Mucosa of rectum (tissue), 2 donors: Measurements from ENCODE around the gene RASSF1.
A peak's percentile ranks its signal among the peaks of the same experiment; 100 is the strongest.

Experiments
- H3K27ac ChIP-seq, 2 donors: one replicate each; pipeline ENCODE4 v1.7.0; 2013; ENCODE audit warnings: inconsistent platforms in 2 of 2, low read depth in 2 of 2, low read length in 2 of 2
- H3K27me3 ChIP-seq, 2 donors: one replicate each; pipeline ENCODE4 v1.7.0; 2013; ENCODE audit warnings: low read length in 2 of 2; ENCODE audit not compliant: control insufficient read depth in 2 of 2, insufficient read depth in 2 of 2
- H3K36me3 ChIP-seq, 2 donors: one replicate each; pipeline ENCODE4 v1.7.0; 2013; ENCODE audit warnings: low read length in 2 of 2; ENCODE audit not compliant: control insufficient read depth in 2 of 2, insufficient read depth in 2 of 2
- H3K4me1 ChIP-seq, 2 donors: one replicate each; pipeline ENCODE4 v1.7.0; 2013; ENCODE audit warnings: low read length in 2 of 2, mild to moderate bottlenecking in 1 of 2; ENCODE audit not compliant: control insufficient read depth in 2 of 2, insufficient read depth in 2 of 2
- H3K4me3 ChIP-seq, 2 donors: one replicate each; pipeline ENCODE4 v1.7.0; 2013; ENCODE audit warnings: low read length in 2 of 2
- H3K9ac ChIP-seq, 2 donors: one replicate each; pipeline ENCODE4 v1.7.0; 2013; ENCODE audit warnings: low read length in 2 of 2, low read depth in 1 of 2, mild to moderate bottlenecking in 1 of 2
- H3K9me3 ChIP-seq, 2 donors: one replicate each; pipeline ENCODE4 v1.7.0; 2013; ENCODE audit warnings: low read length in 2 of 2; ENCODE audit not compliant: control insufficient read depth in 2 of 2
- donor health status: healthy.
- donor health status: Normal muscosa, but diverticular disease.

The RASSF1 gene

DNA sequence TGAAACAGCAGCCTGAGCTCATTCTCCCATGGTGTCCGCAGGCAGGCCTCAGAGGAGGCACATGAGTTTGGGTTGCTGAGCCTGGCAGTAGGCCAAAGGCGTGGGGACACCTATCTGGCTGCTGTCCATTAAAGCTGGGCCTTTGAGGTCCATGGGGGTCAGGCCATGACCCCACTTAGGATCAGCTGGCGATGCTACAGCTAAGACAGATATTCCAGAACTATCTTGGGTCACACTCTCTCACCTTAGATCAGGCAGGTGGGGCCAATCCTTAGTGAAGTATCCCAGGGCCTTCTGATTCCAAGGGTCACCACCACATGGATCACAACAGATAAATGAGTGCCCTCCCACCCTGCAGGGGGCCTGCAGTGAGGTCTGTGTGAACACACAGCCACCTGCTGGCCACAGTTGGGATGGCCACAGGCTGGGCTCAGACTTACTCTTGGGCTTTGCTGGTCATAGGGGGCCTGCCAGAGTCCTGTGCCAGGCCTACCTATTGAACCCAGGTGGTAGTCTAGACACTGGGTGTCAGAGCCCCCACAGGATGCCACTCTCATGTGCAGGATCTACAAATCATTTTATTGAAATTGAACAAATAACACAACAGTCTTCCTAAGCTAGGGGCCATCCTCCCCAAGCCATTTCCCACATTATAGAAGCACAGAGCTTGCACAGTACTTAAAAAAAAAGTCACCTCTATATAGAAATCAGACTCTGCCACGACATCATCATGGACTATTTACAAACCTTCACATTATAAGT is 16.1 kb downstream of the RASSF1 start:
- Histone ChIP-seq H3K27me3 (no peaks in the 10 kb centered on the region), H3K9ac (peak overlapping the region in 1 of 2 donors; percentile 3), H3K4me3 (no peak overlapping the region), H3K36me3 (peaks cover 12 to 17% of the 10 kb centered on the region in 2 donors), H3K9me3 (no peaks in the 10 kb centered on the region), H3K27ac (peak overlapping the region; percentile 24 to 59), H3K4me1 (peaks cover 37 to 40% of the 10 kb centered on the region in 2 donors)

DNA sequence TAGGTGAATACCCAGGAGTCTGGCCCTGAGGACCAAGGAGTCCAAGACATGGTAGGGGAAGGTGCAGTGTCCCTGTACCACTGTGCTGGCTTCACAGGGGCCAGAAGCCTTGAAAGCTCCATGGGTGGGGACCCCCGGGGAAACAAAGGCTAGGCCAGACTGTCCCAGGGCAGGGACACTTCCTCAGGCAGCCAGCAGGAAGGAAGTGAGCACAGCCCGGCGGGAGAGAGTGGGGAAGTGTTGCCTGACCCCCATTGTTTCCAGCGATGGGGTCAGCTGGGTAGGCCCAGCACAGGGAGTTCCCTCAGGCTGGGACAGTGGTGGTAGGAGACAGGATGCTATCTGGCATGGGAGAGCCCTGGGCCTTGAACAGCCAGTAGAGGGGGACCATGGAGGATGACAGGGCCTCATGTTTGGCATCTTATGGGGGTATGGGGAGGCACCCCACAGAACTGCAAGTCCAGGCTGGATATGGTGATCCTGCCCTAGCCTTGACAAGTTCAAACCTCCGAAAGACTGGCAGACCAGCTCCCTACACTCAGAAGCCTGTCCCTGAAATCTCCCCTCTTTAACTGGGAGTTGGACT is 16.9 kb downstream of the RASSF1 start:
- Histone ChIP-seq H3K36me3 (peaks cover 9 to 17% of the 10 kb centered on the region in 2 donors), H3K4me3 (no peak overlapping the region), H3K9ac (no peak overlapping the region), H3K27ac (peak overlapping the region; percentile 59 to 93), H3K4me1 (peaks cover 44 to 47% of the 10 kb centered on the region in 2 donors), H3K9me3 (no peaks in the 10 kb centered on the region), H3K27me3 (no peaks in the 10 kb centered on the region)

DNA sequence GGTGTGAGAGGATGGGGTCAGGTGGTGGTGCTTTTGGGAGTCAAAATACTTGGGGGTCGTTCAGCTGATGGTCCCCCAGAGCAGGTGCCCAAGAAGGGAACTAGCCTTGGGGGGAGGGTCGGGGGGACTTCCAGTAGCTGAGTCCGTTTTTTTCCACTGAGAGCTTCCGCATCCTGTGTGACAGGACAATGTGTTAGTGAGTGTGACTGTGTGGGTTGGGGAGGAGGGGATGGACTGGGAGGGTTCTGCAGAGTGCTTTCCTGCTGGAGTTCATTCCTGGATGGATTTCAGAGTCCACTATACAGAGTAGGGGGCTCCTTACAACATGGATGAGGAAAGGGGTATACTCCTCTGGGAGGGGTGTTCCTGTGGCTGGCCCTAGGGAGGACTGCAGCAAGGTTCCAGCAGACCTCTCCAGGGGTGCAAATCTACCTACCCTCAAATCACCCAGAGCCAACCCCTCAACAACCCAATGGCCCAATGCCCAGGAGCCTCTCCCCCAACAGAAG is 17.5 kb downstream of the RASSF1 start:
- H3K27me3 ChIP-seq, result no peaks in the 10 kb centered on the region
- peaks cover 9 to 17% of the 10 kb centered on the region in 2 donors for H3K36me3 ChIP-seq
- H3K9ac ChIP-seq, result peak overlapping the region; percentile 49 to 62
- H3K9me3 ChIP-seq, result no peaks in the 10 kb centered on the region
- H3K4me3 ChIP-seq, result no peak overlapping the region
- peaks cover 44 to 48% of the 10 kb centered on the region in 2 donors for H3K4me1 ChIP-seq
- H3K27ac ChIP-seq, result peak overlapping the region; percentile 93 to 95

DNA sequence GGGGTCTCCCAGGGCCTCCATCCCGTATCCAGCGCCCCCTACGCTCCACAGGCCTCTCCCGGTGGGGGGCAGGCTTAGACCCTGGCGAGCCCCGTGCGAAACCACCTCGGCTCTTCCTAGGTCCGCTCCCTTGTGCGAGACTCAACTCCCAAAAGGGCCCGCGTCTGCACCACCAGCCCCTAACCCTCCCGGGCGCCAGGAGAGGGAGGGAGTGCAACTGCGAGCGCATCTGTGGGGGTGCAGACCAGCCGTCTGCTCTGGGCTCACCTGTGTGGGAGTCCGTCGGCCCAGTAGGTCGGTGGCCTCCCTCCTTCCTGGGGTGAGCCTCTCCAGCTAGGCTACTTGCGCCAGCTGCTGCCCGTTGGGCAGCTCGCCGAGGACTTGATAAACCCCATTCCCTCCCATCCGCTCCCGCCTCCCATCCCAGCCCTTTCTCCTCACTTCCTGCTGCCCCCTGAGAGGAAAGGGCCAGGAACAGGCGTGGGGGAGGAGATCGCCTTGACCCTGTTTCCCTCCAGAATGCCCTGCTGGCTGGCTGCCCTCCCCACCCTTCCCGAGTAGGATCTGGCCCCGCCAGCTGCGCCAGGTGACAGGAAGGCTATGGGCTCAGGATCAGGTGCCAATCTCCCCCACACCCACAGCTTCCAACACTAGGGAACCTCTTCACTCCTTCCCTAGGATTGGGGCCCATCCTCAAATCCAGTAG is 18.1 kb downstream of the RASSF1 start, which contains the start of gene HYAL2:
Gene HYAL2 (minus strand): TSS at position 360 of the 706 bp plus-strand sequence. CDS start 2,256 bp downstream, outside the sequence.
- peak within 1 kb of the TSS; percentile 89 to 90 for H3K4me3 ChIP-seq
- H3K27me3 ChIP-seq, result no peaks in the 10 kb centered on the region
- no peaks in the 10 kb centered on the region for H3K9me3 ChIP-seq
- H3K36me3 ChIP-seq, result peaks cover 9 to 19% of the 10 kb centered on the region in 2 donors
- peak within 1 kb of the TSS; percentile 87 to 97 for H3K9ac ChIP-seq
- peaks cover 49 to 52% of the 10 kb centered on the region in 2 donors for H3K4me1 ChIP-seq
- H3K27ac ChIP-seq, result peak within 1 kb of the TSS; percentile 93 to 95

DNA sequence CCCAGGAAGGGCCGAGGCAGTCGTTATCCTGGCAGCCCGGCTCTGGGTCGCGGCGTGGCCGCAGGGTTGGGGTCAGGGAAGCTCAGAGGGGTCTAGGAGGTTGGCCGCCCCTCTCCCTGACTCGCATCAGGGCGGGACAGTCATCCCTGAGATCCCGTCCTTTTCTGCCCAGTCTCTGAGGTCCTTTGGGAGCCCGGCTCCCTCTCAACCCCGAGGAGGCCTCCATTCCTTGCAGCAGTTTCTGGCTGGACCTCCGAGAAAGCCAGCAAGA is 18.6 kb downstream of the RASSF1 start:
- H3K9ac ChIP-seq, result peak overlapping the region; percentile 49 to 62
- no peaks in the 10 kb centered on the region for H3K27me3 ChIP-seq
- H3K27ac ChIP-seq, result peak overlapping the region; percentile 93 to 95
- peaks cover 49 to 52% of the 10 kb centered on the region in 2 donors for H3K4me1 ChIP-seq
- H3K4me3 ChIP-seq, result peak overlapping the region; percentile 89 to 90
- no peaks in the 10 kb centered on the region for H3K9me3 ChIP-seq
- H3K36me3 ChIP-seq, result peaks cover 9 to 19% of the 10 kb centered on the region in 2 donors

DNA sequence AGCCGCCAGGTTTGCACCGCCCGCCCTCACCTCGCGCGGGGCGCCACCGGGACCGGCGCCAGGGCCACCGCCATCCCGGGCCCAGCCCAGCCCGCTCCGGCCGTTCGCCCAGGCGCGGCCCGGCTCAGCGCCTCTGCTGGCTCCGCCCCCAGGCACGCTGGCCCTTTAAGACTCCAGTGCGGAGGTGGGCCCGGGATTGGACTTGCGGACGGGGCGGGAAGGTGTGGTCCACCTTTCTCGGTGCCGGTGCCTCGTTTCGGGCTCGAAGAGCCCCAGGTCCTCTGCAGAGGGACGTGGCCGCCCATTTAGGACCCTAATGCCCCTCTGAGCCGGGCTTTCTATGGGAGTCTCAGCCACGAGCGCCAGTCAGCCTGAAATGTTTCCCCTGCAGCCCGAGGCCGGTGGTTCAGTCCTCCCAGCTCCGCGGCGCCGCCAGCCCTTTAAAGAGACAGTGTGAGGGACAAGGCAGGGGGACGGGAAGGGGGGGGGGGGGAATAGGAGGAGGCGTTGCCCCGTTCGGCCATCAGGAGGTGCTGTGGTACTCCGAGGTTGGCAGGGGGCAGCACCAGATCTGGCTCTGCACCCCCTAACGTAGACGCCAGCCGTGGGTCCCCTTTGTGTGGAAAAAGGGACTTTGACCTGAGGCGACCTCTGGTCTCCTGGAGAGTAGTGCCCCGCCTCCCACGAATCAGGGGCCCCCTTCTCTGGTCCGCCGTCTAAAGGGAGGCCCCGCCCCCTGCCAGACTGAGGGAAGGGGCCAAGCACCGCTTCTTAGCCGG is 19.1 kb downstream of the RASSF1 start:
- peak overlapping the region; percentile 89 to 90 for H3K4me3 ChIP-seq
- H3K36me3 ChIP-seq, result peaks cover 11 to 19% of the 10 kb centered on the region in 2 donors
- peak overlapping the region; percentile 87 to 97 for H3K9ac ChIP-seq
- no peaks in the 10 kb centered on the region for H3K27me3 ChIP-seq
- no peaks in the 10 kb centered on the region for H3K9me3 ChIP-seq
- H3K4me1 ChIP-seq, result peaks cover 51 to 54% of the 10 kb centered on the region in 2 donors
- peak overlapping the region; percentile 93 to 95 for H3K27ac ChIP-seq

DNA sequence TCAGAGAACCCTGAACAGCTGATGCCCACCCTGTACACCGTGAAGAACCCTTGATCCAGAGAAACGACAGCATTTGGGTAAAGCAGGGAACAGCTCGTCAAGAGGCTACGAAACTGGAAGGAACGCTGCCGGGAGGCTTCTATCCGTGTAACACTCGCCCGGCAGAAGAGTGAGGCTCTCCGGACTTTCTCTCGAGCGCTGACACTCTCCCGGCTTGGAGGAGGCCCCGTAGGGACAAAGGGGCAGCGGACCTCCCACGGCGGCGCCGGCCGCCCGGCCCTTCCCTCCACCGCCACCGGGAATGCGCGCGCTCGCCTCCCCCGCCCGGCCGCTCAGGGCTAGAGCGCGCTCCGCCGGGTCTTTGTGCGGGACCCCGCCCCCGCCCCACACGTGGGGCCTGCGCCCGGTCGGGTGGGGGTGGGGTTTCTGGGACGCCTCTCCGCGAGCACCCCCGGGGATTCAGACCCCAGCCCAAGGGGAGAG is 19.7 kb downstream of the RASSF1 start:
- peaks cover 7 to 14% of the 10 kb centered on the region in 2 donors for H3K36me3 ChIP-seq
- peak overlapping the region; percentile 87 to 97 for H3K9ac ChIP-seq
- H3K27me3 ChIP-seq, result no peaks in the 10 kb centered on the region
- peaks cover 55 to 59% of the 10 kb centered on the region in 2 donors for H3K4me1 ChIP-seq
- H3K27ac ChIP-seq, result peak overlapping the region; percentile 93 to 95
- H3K4me3 ChIP-seq, result peak overlapping the region; percentile 89 to 90
- H3K9me3 ChIP-seq, result no peaks in the 10 kb centered on the region

DNA sequence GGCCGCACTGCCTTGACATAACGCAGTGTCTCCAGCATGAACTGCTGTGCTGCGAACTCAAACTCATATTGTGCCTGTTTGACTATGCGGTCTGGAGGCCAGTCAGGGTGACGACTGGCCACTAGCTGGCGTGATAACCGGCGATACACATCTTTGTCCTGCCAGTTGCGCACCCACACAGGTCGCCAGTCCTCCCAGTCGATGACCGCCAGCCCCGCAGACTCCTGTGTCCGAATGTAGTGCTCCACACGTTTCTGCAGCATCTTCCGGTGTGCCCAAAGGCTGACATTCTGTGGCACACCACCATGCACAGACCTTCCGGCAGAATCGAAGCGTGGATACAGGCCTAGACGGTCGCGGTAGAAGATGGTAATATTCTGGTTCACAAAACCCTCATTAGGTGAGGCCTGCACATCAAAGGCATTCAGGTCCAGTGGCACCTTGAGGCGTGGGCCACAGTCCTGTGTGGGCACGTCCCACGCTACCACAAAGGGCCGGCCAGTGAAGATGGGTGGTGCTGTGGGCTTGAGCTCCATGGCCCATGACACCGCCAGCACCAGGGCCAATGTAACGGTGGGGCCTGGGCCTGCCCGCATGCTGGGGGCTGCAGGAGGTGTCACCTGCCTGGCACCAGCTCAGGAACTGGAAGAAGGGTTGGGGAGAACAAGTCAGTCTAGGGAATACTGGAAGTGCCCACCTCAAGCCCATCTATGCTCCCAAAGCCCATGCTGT is 20.6 kb downstream of the RASSF1 start:
- peaks cover 55 to 60% of the 10 kb centered on the region in 2 donors for H3K4me1 ChIP-seq

More for the DNA sequence above, 20.6 kb downstream of the RASSF1 start:
- Histone ChIP-seq H3K9me3 (no peaks in the 10 kb centered on the region), H3K4me3 (peak overlapping the region; percentile 89 to 90), H3K27me3 (no peaks in the 10 kb centered on the region), H3K27ac (peak overlapping the region; percentile 93 to 95), H3K36me3 (peaks cover 2 to 8% of the 10 kb centered on the region in 2 donors), H3K9ac (peak overlapping the region; percentile 87 to 97)
